HepG2 (cell line): ENCODE results near the gene INHBE. TPM values are rescaled to one million over a fixed set of nuclear protein-coding genes. Genes with fewer than 3 reads are reported as not detected.

Source experiments
- ATAC-seq: fragments of 200-7000 bp; cut with Tn5 transposase; 3 replicates; pipeline ENCODE4 v1.9.1; 2020; ENCODE audit warnings: mild to moderate bottlenecking, moderate library complexity
- BruUV-seq: library from RNA; stranded (reverse); fragments of 400-500 nt; replicated peaks from 2 replicates; lab custom pipeline; 2021; lab: Mats Ljungman, UMichigan
- CTCF ChIA-PET: fragments of 300-600 bp; formaldehyde crosslinking; extraction: SDS; loops from one replicate; lab custom pipeline; 2021; ENCODE audit warnings: low total read pairs, inconsistent platforms, low intra/inter-chr PET ratio; lab: Yijun Ruan, JAX
- POLR2A ChIA-PET: fragments of 350-600 bp; sonication (Branson Sonifier 250); formaldehyde crosslinking; loops from one replicate; lab custom pipeline; 2020; ENCODE audit warnings: antibody characterized with exemption, inconsistent platforms; lab: Yijun Ruan, JAX
- DNase-seq: peaks from one replicate; pipeline ENCODE4 v3.0.0-alpha.2; 2015; ENCODE audit warnings: low spot score
- FAIRE-seq: peaks from 3 replicates; lab custom pipeline; 2011; peaks lifted over from hg19 to GRCh38; lab: Jason Lieb, UNC
- H2AFZ ChIP-seq: one replicate; pipeline ENCODE4 v1.6.1; 2011; ENCODE audit warnings: low read length, inconsistent platforms
- H3K27ac ChIP-seq: fragments of 300-600 bp; 3 replicates; pipeline ENCODE4 v1.8.0; 2011; ENCODE audit warnings: mixed run types, mild to moderate bottlenecking, mixed read lengths, low read length, inconsistent platforms; ENCODE audit not compliant: insufficient read depth; ENCODE audit errors: extremely low read length
- H3K27me3 ChIP-seq, 2 experiments: fragments of 200-600 bp in 1 of 2; 2 replicates in 1 of 2; 3 replicates in 1 of 2; pipeline versions ENCODE4 v1.6.0 to v1.8.0; 2011; ENCODE audit warnings: low read length in 2 of 2, mild to moderate bottlenecking in 2 of 2, moderate library complexity in 2 of 2, inconsistent platforms in 1 of 2; ENCODE audit not compliant: insufficient read depth in 2 of 2, control insufficient read depth in 1 of 2
- H3K36me3 ChIP-seq, 2 experiments: fragments of 200-600 bp in 1 of 2; replicated peaks in 1 of 2; 2 replicates in 1 of 2; 3 replicates in 1 of 2; pipeline versions ENCODE4 v1.5.1 to v1.8.0; 2011; ENCODE audit warnings: low read length in 2 of 2, inconsistent platforms in 1 of 2; ENCODE audit not compliant: insufficient read depth in 2 of 2, control insufficient read depth in 1 of 2
- H3K4me1 ChIP-seq: 2 replicates; pipeline ENCODE4 v1.5.1; 2012; ENCODE audit warnings: low read length, inconsistent platforms; ENCODE audit not compliant: insufficient read depth
- H3K4me2 ChIP-seq: 2 replicates; pipeline ENCODE4 v1.6.0; 2011; ENCODE audit warnings: low read depth, low read length, inconsistent platforms
- H3K4me3 ChIP-seq, 3 experiments: fragments of 200-600 bp in 1 of 3; sonication (generic), shearing (Covaris generic) in 1 of 3; replicated peaks in 1 of 3; 2 replicates each; pipeline ENCODE4 v1.5.1; 2011 to 2016; ENCODE audit warnings: low read length in 3 of 3, inconsistent platforms in 2 of 3, low read depth in 2 of 3, mild to moderate bottlenecking in 2 of 3, control low read depth in 1 of 3, mixed read lengths in 1 of 3; ENCODE audit not compliant: insufficient read depth in 1 of 3
- H3K79me2 ChIP-seq: one replicate; pipeline ENCODE4 v1.6.1; 2011; ENCODE audit warnings: low read length, inconsistent platforms; ENCODE audit not compliant: insufficient read depth
- H3K9ac ChIP-seq: 2 replicates; pipeline ENCODE4 v1.6.0; 2011; ENCODE audit warnings: mild to moderate bottlenecking, low read depth, low read length, inconsistent platforms; ENCODE audit not compliant: insufficient read depth
- H3K9me3 ChIP-seq: 2 replicates; pipeline ENCODE4 v1.5.1; 2012; ENCODE audit warnings: mild to moderate bottlenecking, low read length
- H4K20me1 ChIP-seq: 2 replicates; pipeline ENCODE4 v1.6.0; 2011; ENCODE audit warnings: inconsistent platforms, mild to moderate bottlenecking, low read length, moderate library complexity; ENCODE audit not compliant: insufficient read depth
- AGO2 ChIP-seq: fragments of 200-400 bp; formaldehyde crosslinking; optimal IDR thresholded peaks from 2 replicates; pipeline ENCODE3; 2017; ENCODE audit warnings: mild to moderate bottlenecking, low read depth, low read length, moderate library complexity
- BHLHE40 ChIP-seq: IDR thresholded peaks from 2 replicates; pipeline ENCODE4 v1.6.1; 2011; ENCODE audit warnings: low read length, improper control_type of control experiment
- HNF4G ChIP-seq, 2 experiments: sonication (generic) in 1 of 2; formaldehyde crosslinking in 1 of 2; IDR thresholded peaks; 2 replicates each; pipeline versions ENCODE4 v1.4.0 to v1.6.1; 2011 to 2020; ENCODE audit warnings: borderline replicate concordance in 2 of 2, low read depth in 2 of 2, mild to moderate bottlenecking in 2 of 2, low read length in 1 of 2, missing genetic modification reagents in 1 of 2, moderate library complexity in 1 of 2
- JUN ChIP-seq: sonication (generic); formaldehyde crosslinking; IDR thresholded peaks from 2 replicates; pipeline ENCODE4 v1.4.0; 2020; ENCODE audit warnings: mild to moderate bottlenecking, missing genetic modification reagents
- NFYC ChIP-seq: IDR thresholded peaks from 2 replicates; pipeline ENCODE4 v1.6.1; 2016; ENCODE audit warnings: missing genetic modification reagents, missing compliant biosample characterization
- RFX1 ChIP-seq: fragments of 450-650 bp; IDR thresholded peaks from 2 replicates; pipeline ENCODE4 v1.6.1; 2017
- STAT5B ChIP-seq: sonication (generic); formaldehyde crosslinking; IDR thresholded peaks from 2 replicates; pipeline ENCODE4 v1.4.0; 2020; ENCODE audit warnings: missing genetic modification reagents
- ZFP36L2 ChIP-seq: sonication (generic); formaldehyde crosslinking; IDR thresholded peaks from 2 replicates; pipeline ENCODE4 v1.4.0; 2020; ENCODE audit warnings: missing genetic modification reagents
- ZNF326 ChIP-seq: sonication (generic); formaldehyde crosslinking; IDR thresholded peaks from 2 replicates; pipeline ENCODE4 v1.4.0; 2020; ENCODE audit warnings: missing genetic modification reagents, borderline replicate concordance
- ZNF564 ChIP-seq: sonication (generic); formaldehyde crosslinking; IDR thresholded peaks from 2 replicates; pipeline ENCODE4 v1.8.1; 2023; ENCODE audit warnings: mild to moderate bottlenecking, missing genetic modification reagents
- ZNF891 ChIP-seq: sonication (generic); formaldehyde crosslinking; IDR thresholded peaks from 2 replicates; pipeline ENCODE4 v1.5.0; 2020; ENCODE audit warnings: mild to moderate bottlenecking, missing genetic modification reagents
- WGBS: methylation state at CpG from one replicate; pipeline ENCODE4 v1.1.6; 2017; ENCODE audit warnings: low lambda C conversion rate; 5-methylcytosine and 5-hydroxymethylcytosine counted together
- in situ Hi-C: cut with HindIII; loops from 2 replicates; pipeline ENCODE4 v1.10.0; 2017; ENCODE audit warnings: low pct_unique_long_range_greater_than_20kb; ENCODE audit not compliant: extremely low pct_ligation_motif_present
- intact Hi-C: fragments of 100-400 bp; cut with micrococcal nuclease; formaldehyde crosslinking; loops from one replicate; pipeline ENCODE4 v1.10.0; 2022; ENCODE audit not compliant: unreplicated experiment
- polyA plus RNA-seq, 8 experiments: library from polyadenylated mRNA; depleted of rRNA in 3 of 8; stranded (reverse) in 7 of 8; unstranded in 1 of 8; fragments of >200 nt; fragmentation: Illumina TruSeq in 4 of 8; extraction: Trizol in 4 of 8; gene quantifications; 2 replicates each; pipeline versions ENCODE4 v1.2.1 to v1.2.3, GENCODE V29; 2011 to 2016; ENCODE audit warnings: low read depth in 4 of 8, missing spikeins in 1 of 8, mixed read lengths in 1 of 8; ENCODE audit not compliant: insufficient read depth in 1 of 8
- total RNA-seq, 5 experiments: library from RNA; depleted of rRNA; stranded (reverse); fragments of >200 nt; fragmentation: Illumina TruSeq; extraction: Trizol; gene quantifications; 2 replicates each; pipeline ENCODE4 v1.2.3, GENCODE V29; 2016; ENCODE audit warnings: low read depth in 1 of 5
- TF ChIP-seq, protein P1 (sequence below): sonication (generic); formaldehyde crosslinking; IDR thresholded peaks from 2 replicates; pipeline ENCODE4 v1.4.0; 2020; ENCODE audit warnings: missing genetic modification reagents, borderline replicate concordance

The INHBE gene
- total and polyA plus RNA-seq, 2 of the 13 experiments (the other 11 are each of a cell fraction or from before 2014, with no cell fraction given), result 17.0 to 32.0 TPM

DNA sequence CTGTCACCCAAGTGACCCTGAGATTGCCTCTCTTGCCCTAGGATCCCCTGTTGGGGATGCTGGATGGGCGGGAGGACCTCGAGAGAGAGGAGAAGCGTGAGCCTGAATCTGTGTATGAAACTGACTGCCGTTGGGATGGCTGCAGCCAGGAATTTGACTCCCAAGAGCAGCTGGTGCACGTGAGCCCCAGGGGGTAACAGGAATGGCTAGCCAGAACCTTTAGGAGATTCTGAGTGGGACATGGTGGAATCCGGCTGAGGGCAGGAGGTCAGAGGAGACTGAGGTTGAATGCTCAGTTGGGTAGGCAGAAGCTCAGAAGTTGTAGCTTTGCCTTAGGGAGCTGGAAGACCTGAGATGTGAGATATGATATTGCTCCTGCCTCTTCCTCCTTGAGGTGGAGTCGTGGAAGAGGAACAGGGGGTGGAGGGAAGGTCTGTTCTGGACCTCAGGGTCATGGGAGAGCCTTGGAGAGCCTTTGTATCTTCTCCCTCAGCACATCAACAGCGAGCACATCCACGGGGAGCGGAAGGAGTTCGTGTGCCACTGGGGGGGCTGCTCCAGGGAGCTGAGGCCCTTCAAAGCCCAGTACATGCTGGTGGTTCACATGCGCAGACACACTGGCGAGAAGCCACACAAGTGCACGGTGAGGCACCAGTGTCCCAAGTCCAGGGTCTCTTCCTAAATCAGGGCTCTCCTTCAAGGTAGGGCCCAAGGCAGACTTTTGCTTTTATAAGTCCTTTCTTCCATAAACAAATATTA, 10.8 kb downstream of the INHBE start:
- intact Hi-C loops (no loop called here), in situ Hi-C loops (no loop called here)
- ATAC-seq (no peak), DNase-seq (no peak), FAIRE-seq (no peak)
- Histone ChIP-seq H3K9me3 (no peaks in the 10 kb centered on the region), H3K4me3 (no peak overlapping the region), H3K27ac (no peak overlapping the region), H3K4me2 (no peak overlapping the region), H3K36me3 (no peaks in the 10 kb centered on the region), H3K27me3 (peaks cover 0 to 45% of the 10 kb centered on the region in 2 experiments; a peak in 3 of 5 replicates), H2AFZ (no peak overlapping the region), H3K4me1 (peaks cover 45% of the 10 kb centered on the region), H4K20me1 (no peaks in the 10 kb centered on the region), H3K9ac (no peak overlapping the region), H3K79me2 (no peaks in the 10 kb centered on the region)
- CTCF ChIA-PET, result interaction anchor here (0.6 kb wide), 1 partner anchor 521 kb away, joined by 3 read pairs; no protein-coding TSS in a partner anchor
- POLR2A ChIA-PET, result no interaction called here
- TF ChIP-seq NFYC, result no peak
- 0 out of 2 replicates have a peak, but pooled peaks have one; percentile 34 for TF ChIP-seq BHLHE40
- 41% methylated on average over 11 of the region's 14 CpGs for WGBS
- BruUV-seq, result no TSS peak

DNA sequence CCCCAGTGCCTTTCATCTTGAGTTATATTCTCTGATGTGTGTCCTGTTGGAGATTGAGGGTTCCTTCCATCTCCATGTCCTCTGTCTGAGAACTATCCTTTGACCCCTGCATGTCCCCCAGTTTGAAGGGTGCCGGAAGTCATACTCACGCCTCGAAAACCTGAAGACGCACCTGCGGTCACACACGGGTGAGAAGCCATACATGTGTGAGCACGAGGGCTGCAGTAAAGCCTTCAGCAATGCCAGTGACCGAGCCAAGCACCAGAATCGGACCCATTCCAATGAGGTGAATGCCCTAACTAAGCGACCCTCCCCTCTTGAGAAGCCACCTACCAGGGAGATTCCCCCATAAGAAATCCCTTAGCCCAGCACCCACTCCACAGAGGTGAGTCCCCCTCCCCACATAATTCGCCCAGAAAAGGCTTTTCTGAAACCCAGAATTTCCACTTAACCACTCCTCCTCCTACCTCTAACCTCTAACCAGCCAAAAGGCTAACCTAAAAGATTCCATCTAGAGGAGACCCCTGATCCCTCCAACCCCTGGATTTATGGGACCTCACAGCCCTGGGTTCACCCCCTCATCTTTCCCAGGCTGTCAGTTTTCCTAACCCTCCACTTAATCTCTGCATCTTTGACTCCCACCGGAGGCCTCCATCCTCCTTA, 12.2 kb downstream of the INHBE start:
- FAIRE-seq (no peak), ATAC-seq (no peak), DNase-seq (no peak)
- H3K79me2 ChIP-seq, result no peaks in the 10 kb centered on the region
- no peaks in the 10 kb centered on the region for H3K9me3 ChIP-seq
- POLR2A ChIA-PET, result no interaction called here
- intact Hi-C loops, result no loop called here
- peaks cover 41% of the 10 kb centered on the region for H3K4me1 ChIP-seq
- in situ Hi-C loops, result no loop called here
- H3K9ac ChIP-seq, result no peak overlapping the region
- CTCF ChIA-PET, result no interaction called here
- no peak overlapping the region for H3K4me2 ChIP-seq
- no peak overlapping the region for H2AFZ ChIP-seq
- H3K36me3 ChIP-seq, result no peaks in the 10 kb centered on the region
- H4K20me1 ChIP-seq, result no peaks in the 10 kb centered on the region
- H3K27ac ChIP-seq, result no peak overlapping the region
- 58% methylated on average over 11 of the region's 12 CpGs for WGBS
- H3K27me3 ChIP-seq, result peaks cover 0 to 45% of the 10 kb centered on the region in 2 experiments; a peak in 3 of 5 replicates
- no peak overlapping the region for H3K4me3 ChIP-seq
- no TSS peak for BruUV-seq
- TF ChIP-seq JUN (CRISPR knock-in tag), result no peak
- TF ChIP-seq AGO2, result no peak
- TF ChIP-seq ZFP36L2, result no peak
- TF ChIP-seq ZNF891, result no peak
- TF ChIP-seq, protein P1, sequence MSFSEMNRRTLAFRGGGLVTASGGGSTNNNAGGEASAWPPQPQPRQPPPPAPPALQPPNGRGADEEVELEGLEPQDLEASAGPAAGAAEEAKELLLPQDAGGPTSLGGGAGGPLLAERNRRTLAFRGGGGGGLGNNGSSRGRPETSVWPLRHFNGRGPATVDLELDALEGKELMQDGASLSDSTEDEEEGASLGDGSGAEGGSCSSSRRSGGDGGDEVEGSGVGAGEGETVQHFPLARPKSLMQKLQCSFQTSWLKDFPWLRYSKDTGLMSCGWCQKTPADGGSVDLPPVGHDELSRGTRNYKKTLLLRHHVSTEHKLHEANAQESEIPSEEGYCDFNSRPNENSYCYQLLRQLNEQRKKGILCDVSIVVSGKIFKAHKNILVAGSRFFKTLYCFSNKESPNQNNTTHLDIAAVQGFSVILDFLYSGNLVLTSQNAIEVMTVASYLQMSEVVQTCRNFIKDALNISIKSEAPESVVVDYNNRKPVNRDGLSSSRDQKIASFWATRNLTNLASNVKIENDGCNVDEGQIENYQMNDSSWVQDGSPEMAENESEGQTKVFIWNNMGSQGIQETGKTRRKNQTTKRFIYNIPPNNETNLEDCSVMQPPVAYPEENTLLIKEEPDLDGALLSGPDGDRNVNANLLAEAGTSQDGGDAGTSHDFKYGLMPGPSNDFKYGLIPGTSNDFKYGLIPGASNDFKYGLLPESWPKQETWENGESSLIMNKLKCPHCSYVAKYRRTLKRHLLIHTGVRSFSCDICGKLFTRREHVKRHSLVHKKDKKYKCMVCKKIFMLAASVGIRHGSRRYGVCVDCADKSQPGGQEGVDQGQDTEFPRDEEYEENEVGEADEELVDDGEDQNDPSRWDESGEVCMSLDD (CRISPR knock-in tag), result no peak
- no peak for TF ChIP-seq RFX1
- no peak for TF ChIP-seq ZNF564 (CRISPR knock-in tag)
- TF ChIP-seq HNF4G (IDR thresholded peaks at IDR 0.05; ENCODE audit: borderline replicate concordance, low read depth, low read length), result no peak
- no peak for TF ChIP-seq HNF4G (CRISPR knock-in tag; IDR thresholded peaks at IDR 0.05; ENCODE audit: borderline replicate concordance, low read depth)
- TF ChIP-seq STAT5B (CRISPR knock-in tag), result no peak
- no peak for TF ChIP-seq ZNF326
